DND-41 (cell line): ENCODE data around the gene OMA1.

Experiments
- ATAC-seq: fragments of 200-7000 bp; cut with Tn5 transposase; 3 replicates; pipeline ENCODE4 v1.9.1; 2021; ENCODE audit warnings: low read depth; ENCODE audit not compliant: insufficient read depth
- DNase-seq: peaks from one replicate; pipeline ENCODE4 v3.0.0-alpha.2; 2020
- H2AFZ ChIP-seq: 2 replicates; pipeline ENCODE4 v1.6.0; 2012; ENCODE audit warnings: low read depth, low read length
- H3K27ac ChIP-seq: 2 replicates; pipeline ENCODE4 v1.5.1; 2012; ENCODE audit warnings: low read length, inconsistent platforms
- H3K27me3 ChIP-seq: fragments of 200-600 bp; sonication (generic); 2 replicates; pipeline ENCODE4 v1.6.0; 2012; ENCODE audit warnings: low read length, mild to moderate bottlenecking, inconsistent platforms; ENCODE audit not compliant: insufficient read depth, poor library complexity
- H3K36me3 ChIP-seq: 2 replicates; pipeline ENCODE4 v1.5.1; 2012; ENCODE audit warnings: low read length, inconsistent platforms; ENCODE audit not compliant: insufficient read depth
- H3K4me1 ChIP-seq: 2 replicates; pipeline ENCODE4 v1.5.1; 2012; ENCODE audit warnings: mild to moderate bottlenecking, low read length; ENCODE audit not compliant: insufficient read depth
- H3K4me2 ChIP-seq: 2 replicates; pipeline ENCODE4 v1.6.0; 2012; ENCODE audit warnings: mild to moderate bottlenecking, moderate library complexity, low read length, inconsistent platforms; ENCODE audit not compliant: insufficient read depth
- H3K4me3 ChIP-seq, 2 experiments: fragments of 200-600 bp in 1 of 2; shearing (Covaris generic) in 1 of 2; 2 replicates each; pipeline ENCODE4 v1.5.1; 2012 to 2016; ENCODE audit warnings: inconsistent platforms in 2 of 2, low read length in 2 of 2, mild to moderate bottlenecking in 2 of 2, low read depth in 1 of 2, moderate library complexity in 1 of 2
- H3K79me2 ChIP-seq: 2 replicates; pipeline ENCODE4 v1.6.0; 2012; ENCODE audit warnings: low read length, inconsistent platforms; ENCODE audit not compliant: insufficient read depth
- H3K9ac ChIP-seq: 2 replicates; pipeline ENCODE4 v1.6.0; 2012; ENCODE audit warnings: low read depth, mild to moderate bottlenecking, inconsistent platforms, low read length, moderate library complexity
- H3K9me3 ChIP-seq: 2 replicates; pipeline ENCODE4 v1.5.1; 2012; ENCODE audit warnings: low read length, moderate library complexity, mild to moderate bottlenecking, inconsistent platforms; ENCODE audit not compliant: insufficient read depth, severe bottlenecking
- H4K20me1 ChIP-seq: 2 replicates; pipeline ENCODE4 v1.6.0; 2012; ENCODE audit warnings: low read length; ENCODE audit not compliant: insufficient read depth
- CTCF ChIP-seq: IDR thresholded peaks from 2 replicates; pipeline ENCODE4 v1.5.1; 2012; ENCODE audit warnings: borderline replicate concordance, low read length, moderate library complexity, mild to moderate bottlenecking; ENCODE audit not compliant: poor library complexity, severe bottlenecking; ENCODE audit errors: extremely low read depth
- EZH2 ChIP-seq: IDR thresholded peaks from 3 replicates; pipeline ENCODE4 v1.6.1; 2012; ENCODE audit warnings: borderline replicate concordance, low read depth, mild to moderate bottlenecking, moderate library complexity, low read length, inconsistent platforms; ENCODE audit not compliant: severe bottlenecking

OMA1 gene

GRCh38 chr1:58508629-58509028 lies 37.9 kb downstream of the OMA1 start:
- Histone ChIP-seq H3K36me3 (peaks cover 26% of the 10 kb centered on the region), H3K4me2 (no peak overlapping the region), H4K20me1 (no peaks in the 10 kb centered on the region), H3K9me3 (peaks cover 4% of the 10 kb centered on the region), H3K4me1 (no peaks in the 10 kb centered on the region), H3K79me2 (no peaks in the 10 kb centered on the region), H3K27ac (no peak overlapping the region), H3K4me3 (no peak overlapping the region), H3K9ac (no peak overlapping the region), H3K27me3 (no peaks in the 10 kb centered on the region), H2AFZ (no peak overlapping the region)
- ATAC-seq (no peak), DNase-seq (no peak)
- TF ChIP-seq CTCF (no peak), EZH2 (no peak)

- no peaks in the 10 kb centered on the region for H4K20me1 ChIP-seq
- DNase-seq (no peak), ATAC-seq (no peak)
- TF ChIP-seq CTCF (no peak), EZH2 (no peak)
- no peak overlapping the region for H2AFZ ChIP-seq
- H3K4me3 ChIP-seq = no peak overlapping the region
- H3K36me3 ChIP-seq = peaks cover 18% of the 10 kb centered on the region; the same call in 1 of the 2 replicates
- no peaks in the 10 kb centered on the region for H3K9me3 ChIP-seq
- no peak overlapping the region for H3K27ac ChIP-seq
- no peaks in the 10 kb centered on the region for H3K4me1 ChIP-seq
- H3K4me2 ChIP-seq = no peak overlapping the region
- no peaks in the 10 kb centered on the region for H3K27me3 ChIP-seq
- no peak overlapping the region for H3K9ac ChIP-seq
- no peaks in the 10 kb centered on the region for H3K79me2 ChIP-seq
Measured at GRCh38 chr1:58505286-58505685, 41.2 kb downstream of the OMA1 start.

- DNase-seq = no peak
- Histone ChIP-seq H3K4me1 (no peaks in the 10 kb centered on the region), H3K9me3 (no peaks in the 10 kb centered on the region), H2AFZ (no peak overlapping the region), H3K27ac (no peak overlapping the region), H3K36me3 (peaks cover 10% of the 10 kb centered on the region; the same call in 1 of the 2 replicates), H3K9ac (no peak overlapping the region), H4K20me1 (no peaks in the 10 kb centered on the region), H3K79me2 (no peaks in the 10 kb centered on the region), H3K4me3 (no peak overlapping the region), H3K4me2 (no peak overlapping the region), H3K27me3 (no peaks in the 10 kb centered on the region)
- no peak for ATAC-seq
- no peak for TF ChIP-seq CTCF
Measured at GRCh38 chr1:58502519-58502918, 44.0 kb downstream of the OMA1 start.

GRCh38 chr1:58500043-58500442 lies 46.5 kb downstream of the OMA1 start:
- no peaks in the 10 kb centered on the region for H3K79me2 ChIP-seq
- TF ChIP-seq CTCF (no peak), EZH2 (no peak)

More at GRCh38 chr1:58500043-58500442, 46.5 kb downstream of the OMA1 start:
- Histone ChIP-seq H3K27me3 (no peaks in the 10 kb centered on the region), H3K4me1 (no peaks in the 10 kb centered on the region), H2AFZ (no peak overlapping the region), H3K4me2 (no peak overlapping the region), H3K9ac (no peak overlapping the region; the same call in 1 of the 2 replicates), H3K9me3 (no peaks in the 10 kb centered on the region), H3K27ac (no peak overlapping the region), H4K20me1 (no peaks in the 10 kb centered on the region), H3K4me3 (no peak overlapping the region), H3K36me3 (peaks cover 6% of the 10 kb centered on the region; the same call in 1 of the 2 replicates)
- DNase-seq (no peak), ATAC-seq (no peak)
